T-helper 2 cell treated with Interferon-gamma antibody and Interleukin-4, amounts not matched to agents 100 ng/mL and 5 ng/mL, for 36 hours (primary cell): ENCODE data around the gene ITPRIPL1. TPM values are rescaled to one million over a fixed set of nuclear protein-coding genes. Genes with fewer than 3 reads are reported as not detected.

Experiments
- intact Hi-C: fragments of 100-400 bp; cut with micrococcal nuclease; formaldehyde crosslinking; loops from one replicate; pipeline ENCODE4 v1.15.1; 2023
- total RNA-seq: library from RNA; stranded (reverse); gene quantifications from 2 replicates; pipeline ENCODE4 v1.2.3, GENCODE V29; 2022

The ITPRIPL1 gene
- total RNA-seq, 1 donor from 2014 or later: 35.8 TPM

- intact Hi-C loops: no loop called here
Observed at GRCh38 chr2:96353032-96353561, 28.0 kb downstream of the ITPRIPL1 start.

DNA sequence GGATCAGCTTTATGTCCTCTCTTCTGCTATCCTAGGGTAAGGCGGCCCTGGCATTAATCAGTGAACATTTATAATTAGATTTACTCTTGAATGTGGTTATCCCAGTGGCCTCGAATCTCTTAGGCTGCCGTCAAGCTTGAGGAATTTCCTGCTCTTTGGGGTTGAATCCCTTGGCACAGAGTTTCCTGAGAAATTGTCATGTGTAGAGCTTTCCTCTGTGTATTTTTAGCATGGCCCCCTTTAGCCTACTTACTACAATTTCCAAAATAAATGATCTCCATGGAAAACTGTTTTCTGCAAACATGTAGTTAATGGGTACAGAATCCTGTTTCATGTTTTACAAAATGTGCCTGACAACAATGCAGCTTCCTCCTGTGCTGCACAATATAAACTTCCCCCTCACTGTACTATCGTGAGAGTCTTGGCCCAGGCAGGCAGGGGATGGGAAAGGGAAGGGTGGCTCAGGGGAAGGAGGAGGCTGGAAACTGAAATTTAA lies 28.5 kb downstream of the ITPRIPL1 start:
- intact Hi-C loops: no loop called here

DNA sequence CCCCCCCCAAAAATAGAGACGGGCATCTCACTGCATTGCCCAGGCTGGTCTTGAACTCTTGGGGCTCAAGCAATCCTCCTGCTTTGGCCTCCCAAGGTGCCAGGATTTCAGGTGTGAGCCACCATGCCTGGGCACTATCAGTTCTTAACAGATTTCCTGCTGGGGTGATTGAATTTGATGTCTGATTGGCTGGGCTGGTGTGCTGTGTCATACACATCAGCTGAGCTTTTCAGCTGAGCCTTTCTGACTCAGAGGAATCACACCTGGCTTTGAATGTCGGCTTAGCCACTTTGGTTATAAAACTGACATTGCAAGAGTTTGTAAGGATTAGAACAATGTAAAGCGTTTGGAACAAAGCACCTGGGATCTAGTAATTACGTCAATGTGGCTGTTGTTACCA lies 29.4 kb downstream of the ITPRIPL1 start:
- intact Hi-C loops: no loop called here

- intact Hi-C loops: loop anchor here (5.0 kb wide), 2 partner anchors 35 to 180 kb away; partner anchors contain the start of gene ARID5A
Observed at GRCh38 chr2:96356889-96357288, 31.8 kb downstream of the ITPRIPL1 start.

- intact Hi-C loops: loop anchor here (1.0 to 5.0 kb wide), 4 partner anchors 15 to 178 kb away; partner anchors contain the start of gene ARID5A
Observed at GRCh38 chr2:96359310-96359709, 34.2 kb downstream of the ITPRIPL1 start.

- intact Hi-C loops: loop anchor here (1.0 to 5.0 kb wide), 4 partner anchors 16 to 177 kb away; partner anchors contain the start of gene ARID5A
Observed at GRCh38 chr2:96359866-96360265, 34.7 kb downstream of the ITPRIPL1 start.

- intact Hi-C loops: no loop called here
Observed at GRCh38 chr2:96361751-96362150, 36.6 kb downstream of the ITPRIPL1 start.

DNA sequence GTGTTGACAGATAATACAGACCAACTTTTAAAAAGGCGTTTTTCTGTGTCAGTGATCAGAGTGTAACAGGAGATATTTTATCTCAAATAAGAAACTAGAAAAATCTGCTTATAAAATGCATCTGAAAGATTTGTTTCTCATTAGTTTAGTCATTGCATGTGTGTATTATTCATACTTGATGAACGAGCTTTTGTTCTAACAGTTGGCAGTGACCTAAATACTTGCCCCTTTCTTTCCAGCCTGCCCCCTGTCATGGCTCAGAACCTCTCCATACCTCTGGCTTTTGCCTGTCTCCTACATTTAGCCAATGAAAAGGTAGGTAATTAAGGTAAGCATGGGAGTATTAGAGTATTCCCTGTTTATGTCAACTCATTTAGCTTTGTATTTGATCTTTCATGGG lies 44.1 kb downstream of the ITPRIPL1 start:
- intact Hi-C loops: no loop called here

- intact Hi-C loops: no loop called here
Observed at GRCh38 chr2:96374211-96374951, 49.3 kb downstream of the ITPRIPL1 start.

Other genes starting within 250 kb of the ITPRIPL1 start
- gene ADRA2B, start 208.7 kb upstream of the ITPRIPL1 start, total RNA-seq: 0.07 and 0.09 TPM in 2 replicates
- gene ASTL, start 186.8 kb upstream of the ITPRIPL1 start, total RNA-seq: 0.45 TPM in 1 of 2 replicates, not detected in the other
- 24.9 and 25.7 TPM in 2 replicates for gene DUSP2, start 179.9 kb upstream of the ITPRIPL1 start, total RNA-seq
- gene STARD7, start 116.5 kb upstream of the ITPRIPL1 start, total RNA-seq: 148 and 150 TPM in 2 replicates
- gene TMEM127, start 59.3 kb upstream of the ITPRIPL1 start, total RNA-seq: 37.8 and 41.1 TPM in 2 replicates
- gene CIAO1, start 59.1 kb upstream of the ITPRIPL1 start, total RNA-seq: 67.7 and 71.4 TPM in 2 replicates
- gene SNRNP200, start 19.8 kb upstream of the ITPRIPL1 start, total RNA-seq: 170 and 176 TPM in 2 replicates
- gene NCAPH, start 10.4 kb downstream of the ITPRIPL1 start, total RNA-seq: 69.4 and 72.0 TPM in 2 replicates
- gene NEURL3, start 180.0 kb downstream of the ITPRIPL1 start, total RNA-seq: 0.16 TPM in 1 of 2 replicates, not detected in the other
- gene ARID5A, start 211.4 kb downstream of the ITPRIPL1 start, total RNA-seq: 53.6 and 56.7 TPM in 2 replicates